Adrenal gland (tissue), 12 donors: ENCODE measurements around the gene OSER1. TPM values are rescaled to one million over a fixed set of nuclear protein-coding genes. Genes with fewer than 3 reads are reported as not detected.

Experiments
- DNase-seq, 7 donors: peaks; one replicate each; pipeline ENCODE4 v3.0.0-alpha.2; 2019 to 2020
- H3K27ac ChIP-seq, 5 donors: fragments of 200-600 bp; sonication (generic) in 4 of 5; 1 replicate in 3 of 5; 2 replicates in 2 of 5; pipeline versions ENCODE4 v1.5.1 to v1.8.0; 2016 to 2020; ENCODE audit warnings: mild to moderate bottlenecking in 1 of 5
- H3K27me3 ChIP-seq: fragments of 200-600 bp; 2 replicates; pipeline ENCODE4 v1.8.0; 2021
- H3K36me3 ChIP-seq, 2 donors: fragments of 200-600 bp; replicated peaks in 1 of 2; 1 replicate in 1 of 2; 2 replicates in 1 of 2; pipeline versions ENCODE4 v1.5.1 to v1.8.0; 2018 to 2022
- H3K4me1 ChIP-seq, 2 donors: fragments of 200-600 bp; replicated peaks in 1 of 2; 1 replicate in 1 of 2; 2 replicates in 1 of 2; pipeline versions ENCODE4 v1.5.1 to v1.8.0; 2018 to 2021
- H3K4me3 ChIP-seq, 4 donors: fragments of 200-600 bp; sonication (generic) in 3 of 4; one replicate each; pipeline ENCODE4 v1.5.1; 2016 to 2018
- H3K9me3 ChIP-seq, 3 donors: fragments of 200-600 bp; sonication (generic) in 1 of 3; replicated peaks in 1 of 3; 1 replicate in 2 of 3; 2 replicates in 1 of 3; pipeline versions ENCODE4 v1.5.1 to v1.8.0; 2016 to 2021
- POLR2A ChIP-seq, 2 donors: fragments of 450-650 bp; IDR thresholded peaks; one replicate each; pipeline ENCODE4 v1.6.1; 2017; ENCODE audit warnings: antibody characterized with exemption in 2 of 2, mild to moderate bottlenecking in 2 of 2, moderate library complexity in 1 of 2
- WGBS, 4 donors: extraction: QIAGEN DNeasy Blood & Tissue Kit in 2 of 4; methylation state at CpG; one replicate each; pipeline versions ENCODE4 v1.1.5 to v1.1.7; 2013 to 2017; 5-methylcytosine and 5-hydroxymethylcytosine counted together
- intact Hi-C, 2 donors: fragments of 100-400 bp; cut with DNase I; formaldehyde crosslinking; loops; one replicate each; pipeline versions ENCODE4 v1.14.1 to v1.15.0; 2022 to 2023
- polyA plus RNA-seq, 3 donors: library from polyadenylated mRNA; stranded (reverse); fragments of 200-250 nt in 2 of 3; fragments of 350-450 nt in 1 of 3; fragmentation: Illumina TruSeq in 1 of 3; extraction: RNeasy Lipid Tissue Mini Kit (QIAGEN cat#74804) in 1 of 3; gene quantifications; one replicate each; pipeline ENCODE4 v1.2.3, GENCODE V29; 2013 to 2014
- total RNA-seq, 9 donors: library from RNA; depleted of rRNA in 4 of 9; stranded (reverse); fragments of >200 nt in 4 of 9; fragments of 120-200 nt in 1 of 9; fragmentation: NEBNext Ultra II Directional in 1 of 9; extraction: Animal tissue kit (Norgen Biotek cat#: 25700) in 1 of 9; gene quantifications; one replicate each; pipeline versions ENCODE4 v1.1.0 to v1.2.4, GENCODE V29; 2013 to 2023
- TF ChIP-seq, protein P1 (sequence below), 6 experiments: fragments of 450-650 bp in 4 of 6; fragments of 200-600 bp in 2 of 6; sonication (generic) in 1 of 6; IDR thresholded peaks; 1 replicate in 5 of 6; 2 replicates in 1 of 6; pipeline versions ENCODE4 v1.5.1 to v1.8.0; 2016 to 2021; ENCODE audit warnings: antibody characterized with exemption in 6 of 6, mild to moderate bottlenecking in 2 of 6, moderate library complexity in 1 of 6
- donor health status: healthy with polysubstance abuse.
- donor health status: Bipolar disorder and iron deficiency.
- donor health status: DM: yes; HTN: yes; CAD: no.
- donor health status: DM: no; HTN: no; CAD: no.
- donor health status: DM: no; HTN: no; CAD: no.
- donor health status: DM: yes; HTN: yes; CAD: no.

The OSER1 gene
- total and polyA plus RNA-seq, 12 donors, result 19.5 to 46.7 (median 27.3) TPM

GRCh38 chr20:44219791-44220190 is 9.2 kb upstream of the OSER1 start:
- no peak for DNase-seq
- H3K4me1 ChIP-seq, result no peaks in the 10 kb centered on the region
- H3K36me3 ChIP-seq, result no peaks in the 10 kb centered on the region
- H3K4me3 ChIP-seq, result no peak overlapping the region
- intact Hi-C loops, result loop anchor here (5.0 kb wide), 3 partner anchors 93 to 248 kb away; partner anchors contain the start of gene FITM2 (in 1 of the 2)
- H3K27ac ChIP-seq, result no peak overlapping the region
- TF ChIP-seq POLR2A (IDR thresholded peaks at IDR 0.05), result no peak
- TF ChIP-seq, protein P1, sequence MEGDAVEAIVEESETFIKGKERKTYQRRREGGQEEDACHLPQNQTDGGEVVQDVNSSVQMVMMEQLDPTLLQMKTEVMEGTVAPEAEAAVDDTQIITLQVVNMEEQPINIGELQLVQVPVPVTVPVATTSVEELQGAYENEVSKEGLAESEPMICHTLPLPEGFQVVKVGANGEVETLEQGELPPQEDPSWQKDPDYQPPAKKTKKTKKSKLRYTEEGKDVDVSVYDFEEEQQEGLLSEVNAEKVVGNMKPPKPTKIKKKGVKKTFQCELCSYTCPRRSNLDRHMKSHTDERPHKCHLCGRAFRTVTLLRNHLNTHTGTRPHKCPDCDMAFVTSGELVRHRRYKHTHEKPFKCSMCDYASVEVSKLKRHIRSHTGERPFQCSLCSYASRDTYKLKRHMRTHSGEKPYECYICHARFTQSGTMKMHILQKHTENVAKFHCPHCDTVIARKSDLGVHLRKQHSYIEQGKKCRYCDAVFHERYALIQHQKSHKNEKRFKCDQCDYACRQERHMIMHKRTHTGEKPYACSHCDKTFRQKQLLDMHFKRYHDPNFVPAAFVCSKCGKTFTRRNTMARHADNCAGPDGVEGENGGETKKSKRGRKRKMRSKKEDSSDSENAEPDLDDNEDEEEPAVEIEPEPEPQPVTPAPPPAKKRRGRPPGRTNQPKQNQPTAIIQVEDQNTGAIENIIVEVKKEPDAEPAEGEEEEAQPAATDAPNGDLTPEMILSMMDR (IDR thresholded peaks at IDR 0.05), result no peak
- no peaks in the 10 kb centered on the region for H3K9me3 ChIP-seq
- WGBS, 4 donors, result 68 to 75% (median 70%) methylated on average over 6 of the region's 6 CpGs
- no peaks in the 10 kb centered on the region for H3K27me3 ChIP-seq

DNA sequence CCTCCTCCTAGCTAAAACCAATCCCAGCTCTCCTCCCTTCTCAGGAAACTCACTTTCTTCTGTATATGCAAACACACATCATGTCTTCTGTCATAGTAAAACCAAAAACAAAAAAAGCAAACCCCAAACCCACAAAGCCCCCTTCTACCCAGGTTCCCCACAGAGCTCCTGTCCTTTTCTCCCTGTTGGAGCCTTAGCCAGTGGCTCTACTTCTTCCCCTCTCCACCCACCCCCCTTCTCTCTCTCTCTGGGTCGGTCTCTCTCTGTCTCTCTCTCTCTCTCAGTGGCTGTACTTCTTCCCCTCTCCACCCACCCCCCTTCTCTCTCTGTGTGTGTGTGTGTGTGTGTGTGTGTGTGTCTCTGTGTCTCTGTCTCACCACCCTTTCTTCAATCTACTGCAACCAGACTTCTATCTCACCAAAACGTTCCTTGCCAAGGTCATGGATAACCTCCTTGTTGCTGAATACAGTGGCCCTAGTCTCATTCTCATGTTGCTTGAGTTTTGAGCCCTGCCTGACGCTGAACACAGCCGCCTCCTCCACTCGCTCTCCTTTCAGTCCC is 8.7 kb upstream of the OSER1 start:
- no peak for TF ChIP-seq POLR2A (IDR thresholded peaks at IDR 0.05)
- TF ChIP-seq, protein P1 (IDR thresholded peaks at IDR 0.05), result no peak
- no peaks in the 10 kb centered on the region for H3K9me3 ChIP-seq
- H3K27ac ChIP-seq, result no peak overlapping the region
- no peak overlapping the region for H3K4me3 ChIP-seq
- no peaks in the 10 kb centered on the region for H3K36me3 ChIP-seq
- no peaks in the 10 kb centered on the region for H3K4me1 ChIP-seq
- 61 to 64% (median 62%) methylated on average over 5 of the region's 5 CpGs for WGBS, 4 donors
- no peaks in the 10 kb centered on the region for H3K27me3 ChIP-seq
- DNase-seq, result no peak
- intact Hi-C loops, result loop anchor here (5.0 kb wide), 3 partner anchors 93 to 248 kb away; partner anchors contain the start of gene FITM2 (in 1 of the 2)

- WGBS, 4 donors, result 65 to 73% (median 67%) methylated on average over 4 of the region's 4 CpGs
- H3K27me3 ChIP-seq, result no peaks in the 10 kb centered on the region
- no peaks in the 10 kb centered on the region for H3K36me3 ChIP-seq
- no peak overlapping the region for H3K27ac ChIP-seq
- TF ChIP-seq, protein P1 (IDR thresholded peaks at IDR 0.05), result no peak
- TF ChIP-seq POLR2A (IDR thresholded peaks at IDR 0.05), result no peak
- no peaks in the 10 kb centered on the region for H3K4me1 ChIP-seq
- H3K4me3 ChIP-seq, result no peak overlapping the region
- no peak for DNase-seq
- intact Hi-C loops, result loop anchor here (5.0 kb wide), 3 partner anchors 94 to 249 kb away; partner anchors contain the start of gene FITM2 (in 1 of the 2)
- H3K9me3 ChIP-seq, result no peaks in the 10 kb centered on the region
Observed at GRCh38 chr20:44218446-44218845, 7.9 kb upstream of the OSER1 start.

DNA sequence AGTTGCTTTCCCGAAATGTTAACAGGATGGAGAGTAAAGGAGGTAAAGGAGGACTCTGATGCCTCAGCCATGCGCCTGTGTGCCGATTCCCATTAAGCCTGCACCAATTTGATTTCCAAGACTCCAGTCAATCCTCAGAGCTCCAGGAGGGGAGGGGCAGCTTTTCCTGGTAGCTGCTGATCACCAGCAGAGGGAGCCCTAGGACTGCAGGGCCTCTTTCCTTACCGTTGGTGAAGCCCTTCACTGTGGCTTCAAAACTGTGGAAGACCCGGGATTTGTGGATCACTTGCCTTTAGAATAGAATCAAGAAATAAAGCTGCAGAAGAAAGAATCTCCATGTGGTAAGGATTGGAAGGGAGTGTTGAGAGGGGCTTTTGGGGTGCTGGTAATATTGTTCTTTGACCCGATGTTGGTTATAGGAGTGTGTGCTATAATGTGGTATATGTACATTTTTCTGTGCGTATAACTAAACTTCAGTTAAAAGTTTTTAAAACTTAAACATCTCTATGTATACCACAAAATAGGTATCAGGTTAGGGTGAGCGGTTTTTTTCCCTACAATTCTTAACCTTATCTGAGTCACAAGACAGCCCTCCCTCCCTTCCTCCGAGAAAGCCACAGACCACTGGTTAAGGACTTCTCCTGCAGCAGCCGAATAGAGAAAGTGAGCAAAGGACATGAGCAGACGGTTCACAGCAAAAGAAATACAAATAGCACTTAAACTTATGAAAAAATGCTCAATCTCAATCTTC is 6.9 kb upstream of the OSER1 start:
- no peaks in the 10 kb centered on the region for H3K36me3 ChIP-seq
- H3K27me3 ChIP-seq, result no peaks in the 10 kb centered on the region
- 42 to 51% (median 46%) methylated on average over 11 of the region's 11 CpGs for WGBS, 4 donors
- no peak overlapping the region for H3K27ac ChIP-seq
- no peaks in the 10 kb centered on the region for H3K4me1 ChIP-seq
- no peaks in the 10 kb centered on the region for H3K9me3 ChIP-seq
- intact Hi-C loops, result loop anchor here (2.0 to 5.0 kb wide), 4 partner anchors 93 to 250 kb away; partner anchors contain the start of gene FITM2 (in 2 of the 2)
- H3K4me3 ChIP-seq, result no peak overlapping the region
- peak; percentile 65 to 88 (median 79) for DNase-seq
- TF ChIP-seq, protein P1 (IDR thresholded peaks at IDR 0.05), result peak; percentile 80 to 91 (median 88)
- TF ChIP-seq POLR2A (IDR thresholded peaks at IDR 0.05), result no peak
